Esophagus muscularis mucosa (tissue), 4 donors: ENCODE data around the gene FGFR1OP2. TPM values are rescaled to one million over a fixed set of nuclear protein-coding genes. Genes with fewer than 3 reads are reported as not detected.

ENCODE experiments used
- DNase-seq: peaks from one replicate; pipeline ENCODE4 v3.0.0-alpha.2; 2017; ENCODE audit errors: extremely low spot score
- H3K27ac ChIP-seq, 4 donors: fragments of 200-600 bp; sonication (generic); replicated peaks in 1 of 4; 1 replicate in 3 of 4; 2 replicates in 1 of 4; pipeline ENCODE4 v1.5.1; 2016 to 2019; ENCODE audit warnings: mild to moderate bottlenecking in 1 of 4
- H3K27me3 ChIP-seq, 4 donors: fragments of 200-600 bp; sonication (generic); one replicate each; pipeline versions ENCODE4 v1.5.1 to v1.6.0; 2016 to 2019
- H3K36me3 ChIP-seq, 4 donors: fragments of 200-600 bp; sonication (generic); one replicate each; pipeline ENCODE4 v1.5.1; 2016 to 2019
- H3K4me1 ChIP-seq, 4 donors: fragments of 200-600 bp; sonication (generic); one replicate each; pipeline ENCODE4 v1.5.1; 2016 to 2019
- H3K4me3 ChIP-seq, 4 donors: fragments of 200-600 bp; sonication (generic); 1 replicate in 2 of 4; 2 replicates in 2 of 4; pipeline ENCODE4 v1.5.1; 2016 to 2019; ENCODE audit warnings: mild to moderate bottlenecking in 4 of 4, moderate library complexity in 1 of 4
- H3K9me3 ChIP-seq, 4 donors: fragments of 200-600 bp; sonication (generic); 1 replicate in 3 of 4; 2 replicates in 1 of 4; pipeline ENCODE4 v1.5.1; 2016 to 2019
- EP300 ChIP-seq: sonication (generic); formaldehyde crosslinking; IDR thresholded peaks from one replicate; pipeline ENCODE4 v1.6.1; 2017; ENCODE audit warnings: antibody characterized with exemption
- POLR2A ChIP-seq: fragments of 450-650 bp; IDR thresholded peaks from one replicate; pipeline ENCODE4 v1.6.1; 2017; ENCODE audit warnings: antibody characterized with exemption, moderate library complexity, mild to moderate bottlenecking, low read depth
- POLR2AphosphoS5 ChIP-seq, 2 donors: sonication (generic); formaldehyde crosslinking; IDR thresholded peaks; one replicate each; pipeline ENCODE4 v1.6.1; 2017; ENCODE audit warnings: antibody characterized with exemption in 2 of 2
- WGBS: methylation state at CpG from one replicate; pipeline ENCODE4 v1.1.5; 2018; 5-methylcytosine and 5-hydroxymethylcytosine counted together
- intact Hi-C: fragments of 100-400 bp; cut with DNase I; formaldehyde crosslinking; loops from one replicate; pipeline ENCODE4 v1.15.1; 2023
- total RNA-seq, 4 donors: library from RNA; depleted of rRNA; stranded (reverse); fragments of >200 nt; gene quantifications; one replicate each; pipeline versions ENCODE4 v1.1.0 to v1.2.1, GENCODE V29; 2016
- TF ChIP-seq, protein P1 (sequence below), 3 experiments: fragments of 200-600 bp in 2 of 3; fragments of 450-650 bp in 1 of 3; sonication (generic) in 2 of 3; IDR thresholded peaks; one replicate each; pipeline ENCODE4 v1.5.1; 2017 to 2019; ENCODE audit warnings: antibody characterized with exemption in 3 of 3, mild to moderate bottlenecking in 2 of 3, moderate library complexity in 1 of 3

The FGFR1OP2 gene
- total RNA-seq, 4 donors from 2014 or later = 52.7 to 65.9 (median 59.4) TPM

DNA sequence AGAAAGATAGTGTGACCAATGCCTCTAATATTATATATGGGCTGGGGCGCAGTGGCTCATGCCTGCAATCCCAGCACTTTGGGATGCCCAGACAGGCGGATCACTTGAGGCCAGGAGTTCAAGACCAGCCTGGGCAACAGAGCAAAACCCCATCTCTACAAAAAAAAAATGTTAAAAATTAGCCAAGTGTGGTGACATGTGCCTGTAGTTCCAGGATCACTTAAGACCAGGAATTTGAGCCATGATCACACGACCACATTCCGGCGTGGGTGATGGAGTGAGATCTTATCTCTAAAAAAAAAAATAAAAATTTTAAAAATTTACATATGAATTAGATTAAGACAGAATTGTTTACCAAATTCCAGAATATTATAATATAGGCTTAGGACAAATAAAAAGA is 63.9 kb downstream of the FGFR1OP2 start:
- Histone ChIP-seq H3K36me3 (peaks cover 0 to 29% (median 17%) of the 10 kb centered on the region in 4 donors), H3K4me1 (peaks cover 0 to 35% (median 23%) of the 10 kb centered on the region in 4 donors), H3K27ac (no peak overlapping the region), H3K9me3 (no peaks in the 10 kb centered on the region), H3K27me3 (no peaks in the 10 kb centered on the region), H3K4me3 (no peak overlapping the region)
- intact Hi-C loops = no loop called here
- 97% methylated on average over 4 of the region's 5 CpGs for WGBS
- no peak for DNase-seq
- no peak for TF ChIP-seq POLR2AphosphoS5 (IDR thresholded peaks at IDR 0.05)
- no peak for TF ChIP-seq POLR2A

DNA sequence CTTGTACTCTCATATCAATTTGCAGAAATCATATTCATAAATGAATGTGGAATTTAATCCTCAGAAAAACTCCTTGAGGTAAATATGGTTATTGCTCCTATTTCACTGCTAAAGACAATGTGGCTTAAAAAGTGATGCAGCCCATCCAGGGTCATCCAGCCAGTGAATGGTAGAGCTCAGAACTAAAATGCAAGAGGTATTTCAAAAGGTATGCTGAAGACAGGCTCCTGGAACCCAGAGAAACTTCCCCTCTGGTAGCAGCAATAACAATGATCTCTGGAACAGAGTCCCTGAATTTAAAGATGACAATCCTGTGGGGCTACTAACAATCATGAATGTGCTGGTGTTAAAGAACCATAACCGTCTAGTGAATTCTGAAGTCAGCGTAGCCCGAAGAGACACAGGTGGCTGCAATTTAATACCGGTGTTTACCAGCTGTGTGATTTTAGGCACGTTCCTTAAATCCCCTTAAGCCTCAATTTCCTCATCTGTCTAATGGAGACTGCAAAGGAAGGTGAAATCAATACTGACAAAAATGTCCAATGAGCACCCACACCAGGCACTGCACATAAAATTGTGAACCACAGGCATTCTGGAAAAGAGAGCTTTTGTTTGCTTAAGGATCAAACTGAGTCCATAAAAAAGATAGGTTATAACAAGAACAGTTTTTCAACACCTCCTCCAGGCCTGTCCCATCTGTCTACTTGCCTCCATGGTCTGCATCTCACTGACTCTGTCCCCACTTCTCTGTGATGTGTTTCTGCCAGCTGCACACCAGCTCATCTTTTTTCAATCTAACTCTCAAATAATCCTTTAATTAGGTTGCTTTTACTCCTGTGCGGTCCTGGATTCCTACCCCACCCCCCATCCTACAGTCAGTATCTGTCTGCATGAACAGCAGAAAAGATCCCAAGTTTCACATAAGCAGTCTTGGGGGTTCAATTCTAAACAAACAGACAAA is 65.4 kb downstream of the FGFR1OP2 start:
- no peak for TF ChIP-seq POLR2AphosphoS5 (IDR thresholded peaks at IDR 0.05)
- TF ChIP-seq, protein P1, sequence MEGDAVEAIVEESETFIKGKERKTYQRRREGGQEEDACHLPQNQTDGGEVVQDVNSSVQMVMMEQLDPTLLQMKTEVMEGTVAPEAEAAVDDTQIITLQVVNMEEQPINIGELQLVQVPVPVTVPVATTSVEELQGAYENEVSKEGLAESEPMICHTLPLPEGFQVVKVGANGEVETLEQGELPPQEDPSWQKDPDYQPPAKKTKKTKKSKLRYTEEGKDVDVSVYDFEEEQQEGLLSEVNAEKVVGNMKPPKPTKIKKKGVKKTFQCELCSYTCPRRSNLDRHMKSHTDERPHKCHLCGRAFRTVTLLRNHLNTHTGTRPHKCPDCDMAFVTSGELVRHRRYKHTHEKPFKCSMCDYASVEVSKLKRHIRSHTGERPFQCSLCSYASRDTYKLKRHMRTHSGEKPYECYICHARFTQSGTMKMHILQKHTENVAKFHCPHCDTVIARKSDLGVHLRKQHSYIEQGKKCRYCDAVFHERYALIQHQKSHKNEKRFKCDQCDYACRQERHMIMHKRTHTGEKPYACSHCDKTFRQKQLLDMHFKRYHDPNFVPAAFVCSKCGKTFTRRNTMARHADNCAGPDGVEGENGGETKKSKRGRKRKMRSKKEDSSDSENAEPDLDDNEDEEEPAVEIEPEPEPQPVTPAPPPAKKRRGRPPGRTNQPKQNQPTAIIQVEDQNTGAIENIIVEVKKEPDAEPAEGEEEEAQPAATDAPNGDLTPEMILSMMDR (IDR thresholded peaks at IDR 0.05) = no peak
- no peak for TF ChIP-seq POLR2A
- no peak for TF ChIP-seq EP300
- Histone ChIP-seq H3K4me3 (no peak overlapping the region), H3K9me3 (no peaks in the 10 kb centered on the region), H3K36me3 (peaks cover 0 to 14% (median 6%) of the 10 kb centered on the region in 4 donors), H3K27ac (no peak overlapping the region), H3K4me1 (peaks cover 0 to 35% (median 26%) of the 10 kb centered on the region in 4 donors), H3K27me3 (no peaks in the 10 kb centered on the region)
- WGBS = 85% methylated on average over 6 of the region's 6 CpGs
- intact Hi-C loops = no loop called here
- DNase-seq = no peak

GRCh38 chr12:27005495-27005894 is 67.2 kb downstream of the FGFR1OP2 start:
- Histone ChIP-seq H3K4me1 (peaks cover 0 to 43% (median 29%) of the 10 kb centered on the region in 4 donors), H3K36me3 (peaks cover 0 to 2% (median 0%) of the 10 kb centered on the region in 4 donors), H3K27me3 (no peaks in the 10 kb centered on the region), H3K27ac (no peak overlapping the region), H3K4me3 (no peak overlapping the region), H3K9me3 (no peaks in the 10 kb centered on the region)
- no peak for DNase-seq
- WGBS = 72% methylated on average over 2 of the region's 2 CpGs
- TF ChIP-seq, protein P1 (IDR thresholded peaks at IDR 0.05) = no peak
- TF ChIP-seq POLR2AphosphoS5 (IDR thresholded peaks at IDR 0.05) (no peak), POLR2A (no peak), EP300 (no peak)
- intact Hi-C loops = no loop called here

GRCh38 chr12:27006797-27007467 is 68.7 kb downstream of the FGFR1OP2 start:
- H3K9me3 ChIP-seq = no peaks in the 10 kb centered on the region
- 77% methylated on average over 2 of the region's 2 CpGs for WGBS
- H3K27ac ChIP-seq = no peak overlapping the region
- H3K4me3 ChIP-seq = no peak overlapping the region
- no peaks in the 10 kb centered on the region for H3K36me3 ChIP-seq
- TF ChIP-seq POLR2AphosphoS5 (IDR thresholded peaks at IDR 0.05) (no peak), POLR2A (no peak), EP300 (no peak)
- TF ChIP-seq, protein P1 (IDR thresholded peaks at IDR 0.05) = no peak
- intact Hi-C loops = no loop called here
- H3K27me3 ChIP-seq = no peaks in the 10 kb centered on the region
- H3K4me1 ChIP-seq = peaks cover 2 to 47% (median 40%) of the 10 kb centered on the region in 4 donors
- no peak for DNase-seq

- WGBS = 90% methylated on average over 5 of the region's 5 CpGs
- Histone ChIP-seq H3K27me3 (no peaks in the 10 kb centered on the region), H3K36me3 (no peaks in the 10 kb centered on the region), H3K4me1 (peaks cover 12 to 59% (median 51%) of the 10 kb centered on the region in 4 donors), H3K9me3 (no peaks in the 10 kb centered on the region), H3K4me3 (no peak overlapping the region), H3K27ac (no peak overlapping the region)
- intact Hi-C loops = no loop called here
- no peak for DNase-seq
- TF ChIP-seq, protein P1 (IDR thresholded peaks at IDR 0.05) = no peak
- TF ChIP-seq POLR2A = no peak
Observed at GRCh38 chr12:27008081-27008480, 69.8 kb downstream of the FGFR1OP2 start.
